ENCODE results near the gene ASIP.
"Not testable (repeated sequence)": the region's sequence is repeated elsewhere in the genome, so short reads cannot be mapped to it uniquely, and the experiment has no call there.

ASIP gene

GRCh38 chr20:34216382-34216742, 24.9 kb upstream of the ASIP start:
- Histone ChIP-seq H3K36me3 (ENCODE audit: insufficient read depth, low read length) (no peaks in the 10 kb centered on the region), H3K27me3 (ENCODE audit: control insufficient read depth, insufficient read depth, low read length) (no peaks in the 10 kb centered on the region), H3K4me2 (ENCODE audit: low read length) (peak overlapping the region; percentile 97), H3K9ac (ENCODE audit: low read depth, low read length) (peak overlapping the region; percentile 70), H3K9me3 (replicated peaks; ENCODE audit: low read length) (peaks cover 9% of the 10 kb centered on the region), H3K4me3 (ENCODE audit: low read length) (peak overlapping the region; percentile 75), H3K4me1 (ENCODE audit: control insufficient read depth, insufficient read depth, low read length) (peaks cover 33% of the 10 kb centered on the region)

GRCh38 chr20:34220561-34220960, 20.7 kb upstream of the ASIP start:
- Histone ChIP-seq H3K36me3 (ENCODE audit: insufficient read depth, low read length) (no peaks in the 10 kb centered on the region), H3K9ac (ENCODE audit: low read depth, low read length) (no peak overlapping the region), H3K4me1 (ENCODE audit: control insufficient read depth, insufficient read depth, low read length) (peaks cover 36% of the 10 kb centered on the region), H3K27me3 (ENCODE audit: control insufficient read depth, insufficient read depth, low read length) (no peaks in the 10 kb centered on the region), H3K4me2 (ENCODE audit: low read length) (peak overlapping the region; percentile 39), H3K4me3 (ENCODE audit: low read length) (no peak overlapping the region), H3K9me3 (replicated peaks; ENCODE audit: low read length) (no peaks in the 10 kb centered on the region)

DNA sequence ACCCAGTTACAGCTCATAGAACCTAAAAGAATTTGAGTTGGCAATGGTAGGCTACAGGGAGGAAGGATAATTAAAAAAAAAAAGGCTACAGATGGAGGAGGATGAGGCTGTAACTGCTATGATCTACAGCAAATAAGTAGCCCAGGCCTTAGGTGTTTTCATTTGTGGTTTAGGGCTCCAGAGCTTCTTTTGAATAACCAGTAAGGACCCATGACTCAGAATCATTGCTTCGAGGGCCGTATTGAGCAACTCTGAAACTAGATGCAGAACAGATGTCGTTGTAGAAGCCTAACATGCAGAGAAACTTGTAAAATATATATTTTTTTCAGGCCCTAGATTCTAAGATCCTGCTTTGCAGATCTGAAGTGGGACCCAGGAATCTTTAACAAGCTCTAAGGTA, 19.0 kb upstream of the ASIP start:
- Histone ChIP-seq H3K36me3 (ENCODE audit: insufficient read depth, low read length) (no peaks in the 10 kb centered on the region), H3K4me2 (ENCODE audit: low read length) (no peak overlapping the region), H3K27me3 (ENCODE audit: control insufficient read depth, insufficient read depth, low read length) (no peaks in the 10 kb centered on the region), H3K9me3 (replicated peaks; ENCODE audit: low read length) (no peaks in the 10 kb centered on the region), H3K4me3 (ENCODE audit: low read length) (no peak overlapping the region), H3K4me1 (ENCODE audit: control insufficient read depth, insufficient read depth, low read length) (peaks cover 24% of the 10 kb centered on the region), H3K9ac (ENCODE audit: low read depth, low read length) (no peak overlapping the region)

DNA sequence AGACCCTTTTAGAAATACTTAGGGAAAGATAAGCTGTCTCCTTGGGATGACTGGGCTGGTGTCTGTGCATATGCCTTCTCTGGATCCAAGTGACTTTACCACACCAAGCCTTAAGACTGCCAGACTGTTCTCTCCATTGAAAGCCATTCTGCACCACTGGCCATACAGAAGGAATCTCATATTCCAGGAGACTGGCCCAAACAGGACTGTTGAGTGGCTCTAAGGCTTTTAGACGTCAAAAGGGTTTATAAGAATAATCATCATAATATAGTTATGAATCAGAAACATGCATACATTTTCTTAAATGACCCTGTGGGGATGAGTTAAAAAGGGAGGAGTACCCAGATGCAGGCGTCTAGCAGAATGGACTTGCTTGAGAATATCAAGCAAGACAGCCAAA, 17.0 kb upstream of the ASIP start:
- H3K4me2 ChIP-seq (ENCODE audit: low read length); H3K27me3 ChIP-seq (ENCODE audit: control insufficient read depth, insufficient read depth, low read length); H3K9ac ChIP-seq (ENCODE audit: low read depth, low read length); H3K4me3 ChIP-seq (ENCODE audit: low read length); H3K36me3 ChIP-seq (ENCODE audit: insufficient read depth, low read length); H3K9me3 ChIP-seq (replicated peaks; ENCODE audit: low read length): not testable (repeated sequence)
- peaks cover 21% of the 10 kb centered on the region for H3K4me1 ChIP-seq (ENCODE audit: control insufficient read depth, insufficient read depth, low read length)

- Histone ChIP-seq H3K9me3 (replicated peaks; ENCODE audit: low read length) (no peaks in the 10 kb centered on the region), H3K4me3 (ENCODE audit: low read length) (no peak overlapping the region), H3K36me3 (ENCODE audit: insufficient read depth, low read length) (no peaks in the 10 kb centered on the region), H3K4me2 (ENCODE audit: low read length) (no peak overlapping the region), H3K4me1 (ENCODE audit: control insufficient read depth, insufficient read depth, low read length) (no peaks in the 10 kb centered on the region), H3K27me3 (ENCODE audit: control insufficient read depth, insufficient read depth, low read length) (no peaks in the 10 kb centered on the region), H3K9ac (ENCODE audit: low read depth, low read length) (no peak overlapping the region)
Observed at GRCh38 chr20:34231634-34232033, 9.6 kb upstream of the ASIP start.

- H3K27me3 ChIP-seq (ENCODE audit: control insufficient read depth, insufficient read depth, low read length) = no peaks in the 10 kb centered on the region
- H3K36me3 ChIP-seq (ENCODE audit: insufficient read depth, low read length) = no peaks in the 10 kb centered on the region
- no peaks in the 10 kb centered on the region for H3K9me3 ChIP-seq (replicated peaks; ENCODE audit: low read length)
- H3K4me3 ChIP-seq (ENCODE audit: low read length) = no peak overlapping the region
- H3K4me1 ChIP-seq (ENCODE audit: control insufficient read depth, insufficient read depth, low read length) = no peaks in the 10 kb centered on the region
- no peak overlapping the region for H3K9ac ChIP-seq (ENCODE audit: low read depth, low read length)
- H3K4me2 ChIP-seq (ENCODE audit: low read length) = no peak overlapping the region
Observed at GRCh38 chr20:34232494-34233087, 8.6 kb upstream of the ASIP start.

DNA sequence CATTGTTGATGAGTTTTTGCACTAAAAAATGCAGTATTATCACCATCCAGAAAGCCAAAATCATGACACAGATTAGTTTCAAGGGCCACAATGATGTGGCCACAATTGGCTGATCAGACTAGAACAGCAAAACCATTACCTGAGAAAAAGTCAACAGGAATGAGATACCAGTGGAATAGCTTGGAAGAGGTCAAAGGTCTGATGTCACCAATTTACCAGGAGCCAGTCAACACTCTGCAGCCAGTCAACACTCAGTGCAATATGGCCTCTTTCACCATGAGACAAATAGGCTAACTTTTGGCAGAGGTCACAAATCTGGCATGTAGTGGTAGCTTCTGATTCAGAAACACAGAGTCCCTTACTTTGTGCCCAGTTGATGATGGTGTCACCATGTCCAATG, 7.5 kb upstream of the ASIP start:
- Histone ChIP-seq H3K36me3 (ENCODE audit: insufficient read depth, low read length) (no peaks in the 10 kb centered on the region), H3K4me2 (ENCODE audit: low read length) (no peak overlapping the region), H3K27me3 (ENCODE audit: control insufficient read depth, insufficient read depth, low read length) (no peaks in the 10 kb centered on the region), H3K9ac (ENCODE audit: low read depth, low read length) (no peak overlapping the region), H3K9me3 (replicated peaks; ENCODE audit: low read length) (no peaks in the 10 kb centered on the region), H3K4me1 (ENCODE audit: control insufficient read depth, insufficient read depth, low read length) (no peaks in the 10 kb centered on the region), H3K4me3 (ENCODE audit: low read length) (no peak overlapping the region)

DNA sequence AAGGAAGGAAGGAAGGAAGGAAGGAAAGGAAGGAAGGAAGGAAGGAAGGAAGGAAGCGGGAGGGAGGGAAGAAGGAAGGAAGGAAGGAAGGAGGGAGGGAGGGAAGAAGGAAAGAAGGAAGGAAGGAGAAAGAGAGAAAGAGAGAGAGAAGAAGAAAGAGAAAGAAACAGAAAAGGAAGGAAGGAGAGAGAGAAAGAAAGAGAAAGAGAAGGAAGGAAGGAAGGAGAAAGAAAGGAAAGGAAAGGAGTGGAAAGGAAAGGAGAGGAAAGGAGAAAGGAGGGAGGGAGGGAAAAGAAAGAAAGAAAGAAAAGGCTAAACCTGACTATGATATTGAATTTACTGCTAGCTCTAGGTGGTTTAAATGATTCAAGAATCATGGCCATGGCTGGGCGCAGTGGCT, 5.3 kb upstream of the ASIP start:
- Histone ChIP-seq H3K4me3 (ENCODE audit: low read length) (no peak overlapping the region), H3K27me3 (ENCODE audit: control insufficient read depth, insufficient read depth, low read length) (peaks cover 7% of the 10 kb centered on the region), H3K4me1 (ENCODE audit: control insufficient read depth, insufficient read depth, low read length) (no peaks in the 10 kb centered on the region), H3K4me2 (ENCODE audit: low read length) (no peak overlapping the region), H3K36me3 (ENCODE audit: insufficient read depth, low read length) (no peaks in the 10 kb centered on the region), H3K9ac (ENCODE audit: low read depth, low read length) (no peak overlapping the region), H3K9me3 (replicated peaks; ENCODE audit: low read length) (no peaks in the 10 kb centered on the region)

GRCh38 chr20:34237942-34238341, 3.3 kb upstream of the ASIP start:
- no peaks in the 10 kb centered on the region for H3K36me3 ChIP-seq (ENCODE audit: insufficient read depth, low read length)
- H3K4me2 ChIP-seq (ENCODE audit: low read length) = no peak overlapping the region
- H3K9ac ChIP-seq (ENCODE audit: low read depth, low read length) = no peak overlapping the region
- no peaks in the 10 kb centered on the region for H3K4me1 ChIP-seq (ENCODE audit: control insufficient read depth, insufficient read depth, low read length)
- H3K4me3 ChIP-seq (ENCODE audit: low read length) = no peak overlapping the region
- H3K27me3 ChIP-seq (ENCODE audit: control insufficient read depth, insufficient read depth, low read length) = peaks cover 12% of the 10 kb centered on the region
- H3K9me3 ChIP-seq (replicated peaks; ENCODE audit: low read length) = no peaks in the 10 kb centered on the region

DNA sequence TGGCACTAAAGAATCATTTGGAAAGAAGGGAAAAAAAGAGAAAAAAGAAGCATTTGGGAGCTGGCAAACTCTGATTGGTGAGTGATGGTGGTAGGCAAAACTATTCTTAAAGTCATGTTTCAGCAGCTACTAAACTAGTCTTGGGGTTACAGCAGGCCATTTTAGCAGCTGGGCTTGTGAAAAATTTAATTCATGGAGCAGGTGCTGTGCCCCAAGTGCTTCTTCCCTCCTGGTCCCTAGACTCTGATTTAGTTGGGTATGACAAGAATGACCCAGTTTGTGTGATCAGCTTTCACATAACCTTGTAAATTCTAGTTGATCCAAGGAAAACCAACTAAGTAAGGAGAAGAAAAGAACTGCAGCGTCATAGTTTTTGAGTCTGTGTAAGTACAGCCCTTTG, 1.1 kb upstream of the ASIP start:
- no peak overlapping the region for H3K4me2 ChIP-seq (ENCODE audit: low read length)
- peaks cover 12% of the 10 kb centered on the region for H3K27me3 ChIP-seq (ENCODE audit: control insufficient read depth, insufficient read depth, low read length)
- H3K9ac ChIP-seq (ENCODE audit: low read depth, low read length) = no peak overlapping the region
- H3K36me3 ChIP-seq (ENCODE audit: insufficient read depth, low read length) = no peaks in the 10 kb centered on the region
- no peaks in the 10 kb centered on the region for H3K4me1 ChIP-seq (ENCODE audit: control insufficient read depth, insufficient read depth, low read length)
- no peaks in the 10 kb centered on the region for H3K9me3 ChIP-seq (replicated peaks; ENCODE audit: low read length)
- H3K4me3 ChIP-seq (ENCODE audit: low read length) = no peak overlapping the region

GRCh38 chr20:34242015-34242414, 792 bp downstream of the ASIP start:
- not testable (repeated sequence) for H3K4me2 ChIP-seq (ENCODE audit: low read length); H3K9me3 ChIP-seq (replicated peaks; ENCODE audit: low read length); H3K4me1 ChIP-seq (ENCODE audit: control insufficient read depth, insufficient read depth, low read length); H3K9ac ChIP-seq (ENCODE audit: low read depth, low read length); H3K36me3 ChIP-seq (ENCODE audit: insufficient read depth, low read length); H3K4me3 ChIP-seq (ENCODE audit: low read length)
- H3K27me3 ChIP-seq (ENCODE audit: control insufficient read depth, insufficient read depth, low read length) = peaks cover 12% of the 10 kb centered on the region

DNA sequence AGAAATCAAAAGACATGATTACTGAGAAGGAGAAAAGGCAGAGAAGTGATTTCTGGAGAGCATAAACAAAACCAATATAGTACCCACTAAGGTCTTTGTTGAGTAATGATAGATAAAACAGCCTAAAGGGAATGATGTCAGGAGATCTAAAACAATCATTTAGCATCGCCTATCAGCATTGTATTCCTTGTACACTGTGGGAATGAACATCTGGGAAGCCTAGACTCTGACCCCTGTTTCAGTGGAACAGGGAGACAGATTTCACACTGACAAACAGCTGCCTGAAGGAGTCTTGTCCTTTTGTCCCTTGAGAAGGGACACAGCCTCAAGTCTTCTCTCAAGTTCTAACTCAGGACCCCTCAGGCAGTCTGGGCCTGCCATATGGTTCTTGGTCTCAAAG, 1.7 kb downstream of the ASIP start:
- Histone ChIP-seq H3K4me3 (ENCODE audit: low read length) (no peak overlapping the region), H3K4me2 (ENCODE audit: low read length) (no peak overlapping the region), H3K27me3 (ENCODE audit: control insufficient read depth, insufficient read depth, low read length) (peaks cover 12% of the 10 kb centered on the region), H3K4me1 (ENCODE audit: control insufficient read depth, insufficient read depth, low read length) (peaks cover 17% of the 10 kb centered on the region), H3K9me3 (replicated peaks; ENCODE audit: low read length) (no peaks in the 10 kb centered on the region), H3K9ac (ENCODE audit: low read depth, low read length) (no peak overlapping the region), H3K36me3 (ENCODE audit: insufficient read depth, low read length) (no peaks in the 10 kb centered on the region)

Measured in skeletal muscle satellite cell (primary cell).